HCT116 (cell line): ENCODE results near the gene TRIM45. TPM values are rescaled to one million over a fixed set of nuclear protein-coding genes. Genes with fewer than 3 reads are reported as not detected.

Experiments
- ATAC-seq: fragments of 200-7000 bp; cut with Tn5 transposase; 2 replicates; pipeline ENCODE4 v1.9.1; 2020; ENCODE audit warnings: mild to moderate bottlenecking, moderate library complexity
- BruUV-seq: library from RNA; stranded (reverse); fragments of 400-500 nt; replicated peaks from 2 replicates; lab custom pipeline; 2021; lab: Mats Ljungman, UMichigan
- CTCF ChIA-PET: fragments of 300-600 bp; sonication (Branson Sonifier 250); formaldehyde crosslinking; loops from one replicate; lab custom pipeline; 2021; ENCODE audit warnings: antibody characterized with exemption; lab: Charles Lee
- POLR2A ChIA-PET: fragments of 300-600, 350-600 bp; sonication (Branson Sonifier 250); formaldehyde crosslinking; loops from one replicate; lab custom pipeline; 2021; ENCODE audit warnings: antibody characterized with exemption; lab: Charles Lee
- RAD21 ChIA-PET, 2 experiments: fragments of 300-600 bp; sonication (Branson Sonifier 250); formaldehyde crosslinking; loops; one replicate each; lab custom pipeline; 2023; ENCODE audit warnings: low total read pairs in 2 of 2; ENCODE audit not compliant: uncharacterized antibody in 2 of 2, unreplicated experiment in 2 of 2, low non-redundant PET in 1 of 2; lab: Charles Lee
- DNase-seq: peaks from one replicate; pipeline ENCODE4 v3.0.0-alpha.2; 2010; ENCODE audit warnings: low read depth, low spot score
- H2AFZ ChIP-seq: fragments of 200-600 bp; shearing (Covaris generic), sonication (generic); 2 replicates; pipeline ENCODE4 v1.6.1; 2017; ENCODE audit warnings: low read depth, mixed run types, mixed read lengths, antibody characterized with exemption, low read length; ENCODE audit not compliant: poor library complexity, severe bottlenecking
- H3K27ac ChIP-seq: 2 replicates; pipeline ENCODE4 v1.5.1; 2012; ENCODE audit warnings: low read depth, low read length
- H3K27me3 ChIP-seq: fragments of 200-600 bp; sonication (generic); 2 replicates; pipeline ENCODE4 v1.6.1; 2016; ENCODE audit warnings: mixed run types, low read length, mixed read lengths; ENCODE audit not compliant: insufficient read depth
- H3K36me3 ChIP-seq, 2 experiments: fragments of 200-500 bp in 1 of 2; fragments of 200-600 bp in 1 of 2; sonication (Bioruptor generic) in 1 of 2; sonication (generic) in 1 of 2; 2 replicates each; pipeline versions ENCODE4 v1.5.1 to v1.6.1; 2014 to 2016; ENCODE audit warnings: low read length in 2 of 2, inconsistent platforms in 1 of 2, mixed read lengths in 1 of 2, mixed run types in 1 of 2; ENCODE audit not compliant: insufficient read depth in 2 of 2, control insufficient read depth in 1 of 2
- H3K4me1 ChIP-seq, 2 experiments: fragments of 200-600 bp in 1 of 2; sonication (generic) in 1 of 2; 2 replicates each; pipeline versions ENCODE4 v1.5.1 to v1.6.1; 2012 to 2017; ENCODE audit warnings: low read length in 2 of 2, inconsistent platforms in 1 of 2, mild to moderate bottlenecking in 1 of 2, mixed read lengths in 1 of 2, mixed run types in 1 of 2, moderate library complexity in 1 of 2; ENCODE audit not compliant: insufficient read depth in 2 of 2, control insufficient read depth in 1 of 2
- H3K4me2 ChIP-seq: fragments of 200-600 bp; sonication (generic); 2 replicates; pipeline ENCODE4 v1.6.1; 2017; ENCODE audit warnings: mixed run types, low read length, mixed read lengths
- H3K4me3 ChIP-seq, 2 experiments: fragments of 200-600 bp in 1 of 2; sonication (generic) in 1 of 2; replicated peaks in 1 of 2; 2 replicates each; pipeline ENCODE4 v1.5.1; 2011 to 2016; ENCODE audit warnings: low read length in 2 of 2, control low read depth in 1 of 2, low read depth in 1 of 2, mild to moderate bottlenecking in 1 of 2, mixed read lengths in 1 of 2, mixed run types in 1 of 2
- H3K79me2 ChIP-seq: fragments of 200-600 bp; sonication (generic); 2 replicates; pipeline ENCODE4 v1.6.1; 2017; ENCODE audit warnings: mild to moderate bottlenecking, mixed run types, low read length, moderate library complexity, mixed read lengths; ENCODE audit not compliant: insufficient read depth
- H3K9ac ChIP-seq: fragments of 200-600 bp; sonication (generic); 2 replicates; pipeline ENCODE4 v1.6.1; 2016; ENCODE audit warnings: low read length, mixed read lengths
- H3K9me2 ChIP-seq: fragments of 200-600 bp; sonication (generic), shearing (Covaris generic); 2 replicates; pipeline ENCODE4 v1.6.1; 2017; ENCODE audit warnings: mixed run types, mild to moderate bottlenecking, moderate library complexity; ENCODE audit not compliant: insufficient read depth
- H3K9me3 ChIP-seq, 2 experiments: fragments of 200-500 bp in 1 of 2; fragments of 200-600 bp in 1 of 2; sonication (Bioruptor generic) in 1 of 2; sonication (generic) in 1 of 2; 2 replicates each; pipeline ENCODE4 v1.6.1; 2014 to 2017; ENCODE audit warnings: low read length in 2 of 2, mixed read lengths in 2 of 2, inconsistent platforms in 1 of 2, low read depth in 1 of 2, mild to moderate bottlenecking in 1 of 2, mixed run types in 1 of 2, moderate library complexity in 1 of 2; ENCODE audit not compliant: control insufficient read depth in 1 of 2, insufficient read depth in 1 of 2
- H4K20me1 ChIP-seq: fragments of 200-600 bp; sonication (generic), shearing (Covaris generic); 2 replicates; pipeline ENCODE4 v1.6.1; 2017; ENCODE audit warnings: mixed run types, mild to moderate bottlenecking, moderate library complexity; ENCODE audit not compliant: insufficient read depth
- ATF3 ChIP-seq: IDR thresholded peaks from 2 replicates; pipeline ENCODE4 v1.6.1; 2012
- CEBPB ChIP-seq: IDR thresholded peaks from 2 replicates; pipeline ENCODE4 v1.6.1; 2012; ENCODE audit warnings: low read depth
- CTCF ChIP-seq, 3 experiments: fragments of 200-600 bp in 1 of 3; sonication (generic) in 1 of 3; IDR thresholded peaks in 2 of 3; conservative IDR thresholded peaks in 1 of 3; 2 replicates each; pipeline ENCODE4 v1.5.1; 2012 to 2017; ENCODE audit warnings: low read depth in 2 of 3, low read length in 2 of 3, antibody characterized with exemption in 1 of 3, borderline replicate concordance in 1 of 3, control low read depth in 1 of 3, mild to moderate bottlenecking in 1 of 3, mixed read lengths in 1 of 3, mixed run types in 1 of 3, moderate library complexity in 1 of 3; ENCODE audit not compliant: insufficient read depth in 1 of 3
- ELF1 ChIP-seq: IDR thresholded peaks from 2 replicates; pipeline ENCODE4 v1.6.1; 2012; ENCODE audit warnings: low read depth, borderline replicate concordance
- EZH2 ChIP-seq: fragments of 200-600 bp; sonication (generic); IDR thresholded peaks from 2 replicates; pipeline ENCODE4 v1.6.1; 2017; ENCODE audit warnings: antibody characterized with exemption, mixed run types
- EZH2phosphoT487 ChIP-seq: fragments of 200-600 bp; IDR thresholded peaks from 2 replicates; pipeline ENCODE4 v1.6.1; 2018; ENCODE audit warnings: antibody characterized with exemption, borderline replicate concordance
- FOSL1 ChIP-seq: IDR thresholded peaks from 2 replicates; pipeline ENCODE4 v1.6.1; 2012; ENCODE audit warnings: low read depth
- JUND ChIP-seq: IDR thresholded peaks from 2 replicates; pipeline ENCODE4 v1.6.1; 2012
- POLR2AphosphoS5 ChIP-seq: IDR thresholded peaks from 2 replicates; pipeline ENCODE4 v1.6.1; 2011; ENCODE audit warnings: mild to moderate bottlenecking, low read depth, low read length, moderate library complexity
- RAD21 ChIP-seq: IDR thresholded peaks from 2 replicates; pipeline ENCODE4 v1.6.1; 2012; ENCODE audit warnings: low read depth, mild to moderate bottlenecking
- SIN3A ChIP-seq: IDR thresholded peaks from 2 replicates; pipeline ENCODE4 v1.6.1; 2012; ENCODE audit warnings: low read depth
- SP1 ChIP-seq: IDR thresholded peaks from 2 replicates; pipeline ENCODE4 v1.6.1; 2012; ENCODE audit warnings: low read depth
- SRF ChIP-seq: IDR thresholded peaks from 2 replicates; pipeline ENCODE4 v1.6.1; 2012; ENCODE audit warnings: low read depth
- TCF7L2 ChIP-seq: IDR thresholded peaks from 2 replicates; pipeline ENCODE4 v1.7.0; 2011; ENCODE audit warnings: borderline replicate concordance, inconsistent platforms; ENCODE audit not compliant: insufficient read depth, insufficient read length; ENCODE audit errors: extremely low read depth
- ZFX ChIP-seq: fragments of 450-650 bp; IDR thresholded peaks from 2 replicates; pipeline ENCODE4 v1.6.1; 2017
- intact Hi-C: fragments of 100-400 bp; cut with micrococcal nuclease; formaldehyde crosslinking; loops from 2 replicates; pipeline ENCODE4 v1.10.0; 2022
- total RNA-seq: library from RNA; stranded (reverse); gene quantifications from one replicate; pipeline ENCODE4 v1.2.1, GENCODE V29; 2021; ENCODE audit not compliant: unreplicated experiment

Gene TRIM45
- total RNA-seq, 1 experiment from 2014 or later = 3.5 TPM

- no peak for DNase-seq
- H3K9me3 ChIP-seq = peaks cover 2 to 5% of the 10 kb centered on the region in 2 experiments; a peak in 1 of 4 replicates
- no peak overlapping the region for H2AFZ ChIP-seq
- CTCF ChIA-PET = interaction anchor here (0.7 to 1.1 kb wide), 2 partner anchors 31 to 136 kb away, joined by 3 read pairs; no protein-coding TSS in a partner anchor
- H3K27ac ChIP-seq = no peak overlapping the region
- no peaks in the 10 kb centered on the region for H4K20me1 ChIP-seq
- RAD21 ChIA-PET = no interaction called here
- BruUV-seq = no TSS peak
- POLR2A ChIA-PET = no interaction called here
- no peak overlapping the region for H3K4me3 ChIP-seq
- no peak for ATAC-seq
- 0 out of 2 replicates have a peak, but pooled peaks cover 6% of the 10 kb centered on the region for H3K9me2 ChIP-seq
- intact Hi-C loops = no loop called here
- no peak overlapping the region for H3K4me2 ChIP-seq
- peak; percentile 16; the same call in 1 of the 2 replicates for TF ChIP-seq RAD21
- TF ChIP-seq EZH2 = no peak
- TF ChIP-seq, all 23 proteins: peak for 1
- Histone ChIP-seq H3K27me3 (no peaks in the 10 kb centered on the region), H3K36me3 (no peaks in the 10 kb centered on the region), H3K9ac (no peak overlapping the region), H3K4me1 (peaks cover 16 to 17% of the 10 kb centered on the region in 2 experiments), H3K79me2 (no peaks in the 10 kb centered on the region)
Observed at GRCh38 chr1:117150316-117150715, 28.8 kb upstream of the TRIM45 start.

GRCh38 chr1:117147856-117148588 lies 26.5 kb upstream of the TRIM45 start:
- intact Hi-C loops = no loop called here
- H3K9me2 ChIP-seq = 0 out of 2 replicates have a peak, but pooled peaks cover 3% of the 10 kb centered on the region
- no peaks in the 10 kb centered on the region for H3K79me2 ChIP-seq
- ChIA-PET RAD21 (no interaction called here), CTCF (interaction anchor here (1.2 to 1.3 kb wide), 2 partner anchors 20 to 137 kb away, joined by 3 read pairs; no protein-coding TSS in a partner anchor), POLR2A (interaction anchor here (1.8 kb wide), 1 partner anchor 19 kb away, joined by 5 read pairs; no protein-coding TSS in a partner anchor)
- peak overlapping the region; percentile 53; the same call in 1 of the 2 replicates for H3K4me2 ChIP-seq
- DNase-seq (no peak), ATAC-seq (no peak)
- H2AFZ ChIP-seq = no peak overlapping the region
- no peak for TF ChIP-seq ZFX
- TF ChIP-seq EZH2phosphoT487 = no peak
- TF ChIP-seq CTCF (IDR thresholded peaks at IDR 0.05 in 2 of 3, conservative IDR thresholded peaks at IDR 0.05 in 1 of 3; ENCODE audit: borderline replicate concordance in 1 of 3, insufficient read depth in 1 of 3, low read depth in 2 of 3, low read length in 2 of 3) = no peak
- TF ChIP-seq SRF = no peak
- TF ChIP-seq SP1 = no peak
- no peak for TF ChIP-seq ATF3
- TF ChIP-seq CEBPB = no peak
- TF ChIP-seq JUND = no peak
- no peak for TF ChIP-seq TCF7L2
- TF ChIP-seq POLR2AphosphoS5 = no peak
- TF ChIP-seq FOSL1 = no peak
- TF ChIP-seq ELF1 = no peak
- no peak for TF ChIP-seq SIN3A
- peaks cover 2 to 5% of the 10 kb centered on the region in 2 experiments; a peak in 1 of 4 replicates for H3K9me3 ChIP-seq
- H3K4me3 ChIP-seq = no peak overlapping the region
- BruUV-seq = no TSS peak
- H4K20me1 ChIP-seq = no peaks in the 10 kb centered on the region
- H3K9ac ChIP-seq = no peak overlapping the region
- no peaks in the 10 kb centered on the region for H3K27me3 ChIP-seq
- no peak overlapping the region for H3K27ac ChIP-seq
- H3K36me3 ChIP-seq = no peaks in the 10 kb centered on the region
- peaks cover 16 to 17% of the 10 kb centered on the region in 2 experiments for H3K4me1 ChIP-seq
